H1 (cell line): ENCODE data around the gene CALD1. TPM values are rescaled to one million over a fixed set of nuclear protein-coding genes. Genes with fewer than 3 reads are reported as not detected.

ENCODE experiments used
- CBX5 ChIP-seq: fragments of 300-800, 300-1000 bp; sonication (generic); IDR thresholded peaks from 2 replicates; pipeline ENCODE4 v1.7.1; 2016; ENCODE audit warnings: antibody characterized with exemption, low read length, low read depth
- CHD1 ChIP-seq: IDR thresholded peaks from 2 replicates; pipeline ENCODE4 v1.6.1; 2012; ENCODE audit warnings: low read depth, low read length, improper control_type of control experiment
- EZH2 ChIP-seq: fragments of 200-600 bp; sonication (generic); IDR thresholded peaks from 2 replicates; pipeline ENCODE4 v1.7.1; 2012; ENCODE audit warnings: low read depth, mild to moderate bottlenecking, moderate library complexity, low read length, inconsistent platforms; ENCODE audit not compliant: severe bottlenecking
- GABPA ChIP-seq: IDR thresholded peaks from 2 replicates; pipeline ENCODE4 v1.6.1; 2011; ENCODE audit warnings: mild to moderate bottlenecking, low read length, moderate library complexity, borderline replicate concordance; ENCODE audit not compliant: insufficient read depth
- JUND ChIP-seq: IDR thresholded peaks from 2 replicates; pipeline ENCODE4 v1.6.1; 2011; ENCODE audit warnings: mild to moderate bottlenecking, improper control_type of control experiment, low read length
- KDM5A ChIP-seq: fragments of 200-600 bp; IDR thresholded peaks from 2 replicates; pipeline ENCODE4 v1.7.1; 2012; ENCODE audit warnings: mild to moderate bottlenecking, low read length, inconsistent platforms, mixed read lengths
- RBBP5 ChIP-seq: IDR thresholded peaks from 2 replicates; pipeline ENCODE4 v1.7.1; 2012; ENCODE audit warnings: low read depth, mild to moderate bottlenecking, inconsistent platforms, low read length, moderate library complexity, borderline replicate concordance
- SIX5 ChIP-seq: IDR thresholded peaks from 2 replicates; pipeline ENCODE4 v1.6.1; 2011; ENCODE audit warnings: mild to moderate bottlenecking, low read depth, low read length
- SP1 ChIP-seq: IDR thresholded peaks from 2 replicates; pipeline ENCODE4 v1.6.1; 2011; ENCODE audit warnings: low read depth, low read length
- SP2 ChIP-seq: IDR thresholded peaks from 2 replicates; pipeline ENCODE4 v1.6.1; 2012; ENCODE audit warnings: mild to moderate bottlenecking, low read length, inconsistent platforms
- SRF ChIP-seq: IDR thresholded peaks from 2 replicates; pipeline ENCODE4 v1.6.1; 2011; ENCODE audit warnings: mild to moderate bottlenecking, low read depth, low read length, moderate library complexity
- TBP ChIP-seq: IDR thresholded peaks from 2 replicates; pipeline ENCODE4 v1.6.1; 2011; ENCODE audit warnings: low read depth, low read length, improper control_type of control experiment
- polyA plus RNA-seq, 7 experiments: library from polyadenylated mRNA; depleted of rRNA in 3 of 7; stranded (reverse) in 5 of 7; unstranded in 2 of 7; fragments of >200 nt in 5 of 7; fragments of 200-250 nt in 2 of 7; gene quantifications; 1 replicate in 5 of 7; 2 replicates in 1 of 7; 4 replicates in 1 of 7; pipeline versions ENCODE4 v1.2.1 to v1.2.3, GENCODE V29; 2011 to 2013; ENCODE audit warnings: missing spikeins in 2 of 7, mixed read lengths in 2 of 7
- total RNA-seq: library from RNA; stranded (reverse); fragmentation: NEBNext Ultra II Directional; extraction: Animal tissue kit (Norgen Biotek cat#: 25700); gene quantifications from 2 replicates; pipeline ENCODE4 v1.2.1, GENCODE V29; 2021
- TF ChIP-seq, protein P1 (sequence below): fragments of 300-600 bp; sonication (generic); IDR thresholded peaks from 2 replicates; pipeline ENCODE4 v1.7.1; 2012; ENCODE audit warnings: low read length, moderate library complexity, mild to moderate bottlenecking, inconsistent platforms; ENCODE audit not compliant: insufficient replicate concordance

Gene CALD1
- total and polyA plus RNA-seq, 2 of the 8 experiments (the other 6 are each of a cell fraction or from before 2014, with no cell fraction given), result 34.3 to 177 TPM

DNA sequence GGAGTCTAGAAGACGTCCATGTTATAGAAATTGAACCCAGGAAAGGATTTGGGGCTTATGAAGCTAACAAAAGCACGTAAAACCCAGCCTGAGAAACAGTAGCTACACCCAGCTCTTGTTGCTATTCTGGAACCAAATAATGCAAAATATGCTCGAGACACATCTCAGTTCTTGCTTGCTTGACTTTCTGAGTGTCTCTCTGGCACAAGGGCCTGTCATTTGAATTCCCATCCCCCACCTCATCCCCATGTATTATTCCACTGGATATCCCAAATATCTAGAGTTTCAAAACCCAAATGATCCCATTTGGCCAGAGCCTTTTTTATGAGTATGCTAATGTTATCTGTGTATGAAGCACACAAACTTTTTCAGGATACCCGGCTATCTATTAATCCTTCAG lies 158.7 kb downstream of the CALD1 start (continued):
- TF ChIP-seq, protein P1, sequence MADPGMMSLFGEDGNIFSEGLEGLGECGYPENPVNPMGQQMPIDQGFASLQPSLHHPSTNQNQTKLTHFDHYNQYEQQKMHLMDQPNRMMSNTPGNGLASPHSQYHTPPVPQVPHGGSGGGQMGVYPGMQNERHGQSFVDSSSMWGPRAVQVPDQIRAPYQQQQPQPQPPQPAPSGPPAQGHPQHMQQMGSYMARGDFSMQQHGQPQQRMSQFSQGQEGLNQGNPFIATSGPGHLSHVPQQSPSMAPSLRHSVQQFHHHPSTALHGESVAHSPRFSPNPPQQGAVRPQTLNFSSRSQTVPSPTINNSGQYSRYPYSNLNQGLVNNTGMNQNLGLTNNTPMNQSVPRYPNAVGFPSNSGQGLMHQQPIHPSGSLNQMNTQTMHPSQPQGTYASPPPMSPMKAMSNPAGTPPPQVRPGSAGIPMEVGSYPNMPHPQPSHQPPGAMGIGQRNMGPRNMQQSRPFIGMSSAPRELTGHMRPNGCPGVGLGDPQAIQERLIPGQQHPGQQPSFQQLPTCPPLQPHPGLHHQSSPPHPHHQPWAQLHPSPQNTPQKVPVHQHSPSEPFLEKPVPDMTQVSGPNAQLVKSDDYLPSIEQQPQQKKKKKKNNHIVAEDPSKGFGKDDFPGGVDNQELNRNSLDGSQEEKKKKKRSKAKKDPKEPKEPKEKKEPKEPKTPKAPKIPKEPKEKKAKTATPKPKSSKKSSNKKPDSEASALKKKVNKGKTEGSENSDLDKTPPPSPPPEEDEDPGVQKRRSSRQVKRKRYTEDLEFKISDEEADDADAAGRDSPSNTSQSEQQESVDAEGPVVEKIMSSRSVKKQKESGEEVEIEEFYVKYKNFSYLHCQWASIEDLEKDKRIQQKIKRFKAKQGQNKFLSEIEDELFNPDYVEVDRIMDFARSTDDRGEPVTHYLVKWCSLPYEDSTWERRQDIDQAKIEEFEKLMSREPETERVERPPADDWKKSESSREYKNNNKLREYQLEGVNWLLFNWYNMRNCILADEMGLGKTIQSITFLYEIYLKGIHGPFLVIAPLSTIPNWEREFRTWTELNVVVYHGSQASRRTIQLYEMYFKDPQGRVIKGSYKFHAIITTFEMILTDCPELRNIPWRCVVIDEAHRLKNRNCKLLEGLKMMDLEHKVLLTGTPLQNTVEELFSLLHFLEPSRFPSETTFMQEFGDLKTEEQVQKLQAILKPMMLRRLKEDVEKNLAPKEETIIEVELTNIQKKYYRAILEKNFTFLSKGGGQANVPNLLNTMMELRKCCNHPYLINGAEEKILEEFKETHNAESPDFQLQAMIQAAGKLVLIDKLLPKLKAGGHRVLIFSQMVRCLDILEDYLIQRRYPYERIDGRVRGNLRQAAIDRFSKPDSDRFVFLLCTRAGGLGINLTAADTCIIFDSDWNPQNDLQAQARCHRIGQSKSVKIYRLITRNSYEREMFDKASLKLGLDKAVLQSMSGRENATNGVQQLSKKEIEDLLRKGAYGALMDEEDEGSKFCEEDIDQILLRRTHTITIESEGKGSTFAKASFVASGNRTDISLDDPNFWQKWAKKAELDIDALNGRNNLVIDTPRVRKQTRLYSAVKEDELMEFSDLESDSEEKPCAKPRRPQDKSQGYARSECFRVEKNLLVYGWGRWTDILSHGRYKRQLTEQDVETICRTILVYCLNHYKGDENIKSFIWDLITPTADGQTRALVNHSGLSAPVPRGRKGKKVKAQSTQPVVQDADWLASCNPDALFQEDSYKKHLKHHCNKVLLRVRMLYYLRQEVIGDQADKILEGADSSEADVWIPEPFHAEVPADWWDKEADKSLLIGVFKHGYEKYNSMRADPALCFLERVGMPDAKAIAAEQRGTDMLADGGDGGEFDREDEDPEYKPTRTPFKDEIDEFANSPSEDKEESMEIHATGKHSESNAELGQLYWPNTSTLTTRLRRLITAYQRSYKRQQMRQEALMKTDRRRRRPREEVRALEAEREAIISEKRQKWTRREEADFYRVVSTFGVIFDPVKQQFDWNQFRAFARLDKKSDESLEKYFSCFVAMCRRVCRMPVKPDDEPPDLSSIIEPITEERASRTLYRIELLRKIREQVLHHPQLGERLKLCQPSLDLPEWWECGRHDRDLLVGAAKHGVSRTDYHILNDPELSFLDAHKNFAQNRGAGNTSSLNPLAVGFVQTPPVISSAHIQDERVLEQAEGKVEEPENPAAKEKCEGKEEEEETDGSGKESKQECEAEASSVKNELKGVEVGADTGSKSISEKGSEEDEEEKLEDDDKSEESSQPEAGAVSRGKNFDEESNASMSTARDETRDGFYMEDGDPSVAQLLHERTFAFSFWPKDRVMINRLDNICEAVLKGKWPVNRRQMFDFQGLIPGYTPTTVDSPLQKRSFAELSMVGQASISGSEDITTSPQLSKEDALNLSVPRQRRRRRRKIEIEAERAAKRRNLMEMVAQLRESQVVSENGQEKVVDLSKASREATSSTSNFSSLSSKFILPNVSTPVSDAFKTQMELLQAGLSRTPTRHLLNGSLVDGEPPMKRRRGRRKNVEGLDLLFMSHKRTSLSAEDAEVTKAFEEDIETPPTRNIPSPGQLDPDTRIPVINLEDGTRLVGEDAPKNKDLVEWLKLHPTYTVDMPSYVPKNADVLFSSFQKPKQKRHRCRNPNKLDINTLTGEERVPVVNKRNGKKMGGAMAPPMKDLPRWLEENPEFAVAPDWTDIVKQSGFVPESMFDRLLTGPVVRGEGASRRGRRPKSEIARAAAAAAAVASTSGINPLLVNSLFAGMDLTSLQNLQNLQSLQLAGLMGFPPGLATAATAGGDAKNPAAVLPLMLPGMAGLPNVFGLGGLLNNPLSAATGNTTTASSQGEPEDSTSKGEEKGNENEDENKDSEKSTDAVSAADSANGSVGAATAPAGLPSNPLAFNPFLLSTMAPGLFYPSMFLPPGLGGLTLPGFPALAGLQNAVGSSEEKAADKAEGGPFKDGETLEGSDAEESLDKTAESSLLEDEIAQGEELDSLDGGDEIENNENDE, result no peak
- TF ChIP-seq RBBP5, result no peak
- TF ChIP-seq GABPA, result no peak
- no peak for TF ChIP-seq SP2
- no peak for TF ChIP-seq TBP
- no peak for TF ChIP-seq JUND
- no peak for TF ChIP-seq SIX5
- no peak for TF ChIP-seq SP1
- TF ChIP-seq KDM5A, result no peak
- TF ChIP-seq EZH2, result no peak
- TF ChIP-seq CHD1, result no peak
- TF ChIP-seq CBX5, result no peak
- no peak for TF ChIP-seq SRF
